Measurements from ENCODE around the gene TNRC6A.
"Not testable (repeated sequence)": the region's sequence is repeated elsewhere in the genome, so short reads cannot be mapped to it uniquely, and the experiment has no call there.

TNRC6A gene

DNA sequence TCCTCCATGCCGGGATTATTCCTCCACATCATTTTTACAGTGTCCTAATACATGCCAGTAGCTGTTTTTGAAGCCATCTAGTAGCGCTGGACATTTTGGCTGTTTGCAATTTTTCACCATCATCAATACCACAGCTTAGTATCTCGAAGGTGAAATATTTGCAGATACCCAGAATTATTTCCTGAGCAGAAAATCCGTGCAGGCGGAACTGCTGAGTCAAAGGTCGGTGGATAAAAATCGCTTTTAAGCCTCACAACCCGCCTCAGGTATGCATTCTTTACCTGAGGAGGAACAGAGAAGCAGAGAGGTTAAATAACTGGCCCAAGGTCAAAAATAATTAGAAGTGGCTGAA is 584 bp upstream of the TNRC6A start:
- DNase-seq = no peak

DNA sequence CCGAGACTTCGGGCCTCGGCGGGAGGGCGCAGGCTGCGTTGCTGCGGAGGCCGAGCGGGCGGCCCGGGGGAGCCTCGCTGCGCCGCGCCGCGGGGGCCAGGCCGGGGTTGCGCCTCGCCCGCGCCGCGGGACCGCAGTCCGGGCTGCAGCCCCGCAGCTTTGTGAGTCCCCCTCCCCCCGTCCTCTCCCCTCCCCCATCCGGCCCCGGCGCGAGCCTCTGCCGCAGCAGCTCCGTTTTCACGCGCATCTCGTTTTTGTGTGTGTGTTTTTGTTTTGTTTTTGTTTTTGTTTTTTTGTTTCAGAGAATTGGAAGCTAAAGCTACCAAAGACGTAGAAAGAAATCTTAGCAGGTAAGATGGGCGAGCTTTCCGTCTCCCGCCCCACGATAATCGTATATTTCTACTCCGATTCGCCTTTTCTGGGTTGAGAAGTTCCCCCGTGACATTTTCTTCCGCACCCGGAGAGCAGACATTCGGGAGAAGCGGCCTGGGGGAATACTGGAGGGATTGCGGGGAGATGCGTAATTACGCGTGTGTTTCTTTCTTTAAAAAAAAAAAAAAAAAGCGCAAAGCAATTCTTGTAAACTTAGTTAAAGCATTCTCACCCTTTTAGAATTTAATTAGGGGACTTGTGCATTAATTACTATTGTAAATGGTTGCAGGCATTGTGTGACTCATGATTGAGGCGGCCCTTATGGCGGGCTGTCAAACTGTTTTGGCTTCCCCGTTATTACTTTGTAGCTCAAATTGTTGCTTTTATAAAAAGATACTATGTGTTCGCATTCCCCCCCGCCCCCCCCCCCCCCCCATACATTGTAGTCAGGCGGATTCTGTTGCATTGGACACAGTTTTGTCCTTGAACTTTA is 732 bp downstream of the TNRC6A start:
- DNase-seq = no peak

DNA sequence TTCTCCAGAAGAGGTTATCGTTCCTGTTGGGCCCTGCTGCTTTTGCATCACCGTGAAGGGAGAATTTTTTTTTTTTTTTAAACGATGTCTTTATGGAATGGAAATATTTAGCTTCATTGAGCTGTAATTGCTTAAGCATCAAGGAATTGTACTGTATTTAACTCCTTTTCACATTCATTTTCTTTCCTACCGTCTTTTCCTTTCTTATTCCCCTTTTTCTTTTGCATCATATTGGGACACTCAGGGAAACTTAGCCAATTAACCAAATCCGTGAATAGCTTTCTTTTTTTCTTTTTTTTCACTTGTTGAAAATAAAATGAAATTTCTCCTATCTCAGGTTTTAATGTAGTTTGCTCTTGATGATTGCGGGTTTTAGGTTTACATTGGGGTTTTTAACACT is 1.5 kb downstream of the TNRC6A start:
- no peak for DNase-seq

DNA sequence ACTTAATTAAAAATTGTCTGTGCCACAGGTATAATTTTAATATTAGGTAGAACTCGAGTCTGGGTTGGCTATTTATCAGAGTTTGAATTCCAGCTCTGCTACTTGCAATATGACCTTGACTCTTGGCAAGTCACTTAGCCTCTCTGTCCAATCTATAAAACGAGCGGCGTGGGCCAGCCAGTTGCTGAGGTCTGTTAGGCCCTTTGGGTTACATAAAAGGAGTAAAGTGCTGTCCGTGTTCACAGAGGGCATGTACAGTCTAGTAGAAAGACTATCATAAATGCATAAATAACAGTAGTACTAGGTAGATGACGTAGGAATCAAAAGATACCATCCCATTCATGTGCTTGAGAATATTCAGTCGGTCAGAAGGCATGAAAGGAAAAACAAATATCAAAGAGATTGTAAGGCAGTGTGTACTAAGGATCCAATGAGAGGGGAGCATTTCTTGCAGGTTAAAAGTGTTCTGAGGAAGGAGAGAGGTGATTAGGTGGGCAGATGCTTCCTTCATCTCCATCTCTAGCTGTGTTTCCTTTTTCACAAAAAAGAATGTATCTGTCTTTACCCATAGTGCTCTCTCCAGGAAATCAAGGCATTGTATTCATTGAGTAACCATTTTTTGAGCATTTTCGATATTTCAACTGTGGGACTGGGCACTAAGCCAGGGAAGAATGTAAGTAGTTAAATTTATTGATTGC is 2.4 kb downstream of the TNRC6A start:
- DNase-seq = no peak

DNA sequence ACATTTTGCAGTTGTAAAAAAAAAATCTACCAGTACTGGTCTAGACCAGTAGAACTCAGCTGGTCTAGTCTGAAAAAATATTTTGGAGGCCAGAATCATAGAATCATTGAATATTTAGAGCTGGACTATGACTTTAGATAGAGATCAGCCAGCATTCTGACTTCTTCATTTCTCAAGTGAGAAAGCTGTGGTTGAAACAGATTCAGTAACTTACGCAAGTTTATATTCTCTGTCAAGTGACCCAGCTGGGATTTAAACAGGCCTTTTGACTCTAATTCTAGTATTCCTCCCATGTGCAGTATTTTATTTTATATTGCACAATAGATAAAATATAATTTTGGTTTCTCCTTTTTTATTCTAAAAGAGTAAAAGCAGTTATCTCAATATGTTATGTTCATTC is 4.9 kb downstream of the TNRC6A start:
- no peak for DNase-seq

DNA sequence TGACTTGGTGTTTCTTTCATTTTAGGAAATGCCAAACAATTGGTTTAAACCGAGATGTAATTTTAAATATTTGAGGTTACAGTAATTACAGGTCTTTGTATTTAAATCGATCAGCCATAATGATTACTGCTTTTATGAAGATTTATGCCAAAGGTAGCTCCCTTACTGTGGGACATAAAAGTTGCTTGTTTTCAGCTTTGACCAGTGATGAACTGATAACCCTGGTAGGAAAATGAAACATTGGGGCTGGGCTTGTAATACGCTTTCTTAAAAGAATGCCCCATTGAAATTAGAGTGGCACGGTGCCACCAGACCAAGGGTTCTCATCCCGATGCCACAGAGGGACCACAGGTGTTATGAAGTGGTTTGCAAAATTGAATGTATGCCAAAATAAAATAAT is 7.3 kb downstream of the TNRC6A start:
- DNase-seq = no peak

DNA sequence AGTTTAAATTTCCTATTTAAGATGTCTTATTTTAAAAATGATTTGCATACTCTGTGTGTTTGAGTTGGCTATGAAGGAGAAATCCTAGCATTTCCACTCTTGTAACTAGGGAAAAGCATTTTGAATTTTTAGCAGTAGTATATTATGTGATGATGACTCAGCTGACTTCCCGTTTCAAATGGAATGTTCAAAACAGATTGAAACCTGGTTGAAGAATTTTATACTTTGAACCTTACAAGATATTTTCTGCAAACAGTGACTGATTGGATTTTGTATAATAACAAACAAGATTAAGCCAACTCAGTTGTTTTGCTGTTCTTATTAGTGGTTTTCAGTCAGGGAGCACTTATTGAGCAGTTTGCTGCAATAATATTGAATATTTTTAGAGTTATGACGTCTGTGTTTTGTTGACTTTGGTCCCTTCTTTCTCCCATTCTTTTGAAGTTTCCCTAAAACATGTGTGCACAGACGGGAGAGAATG is 8.0 kb downstream of the TNRC6A start:
- no peak for DNase-seq

DNA sequence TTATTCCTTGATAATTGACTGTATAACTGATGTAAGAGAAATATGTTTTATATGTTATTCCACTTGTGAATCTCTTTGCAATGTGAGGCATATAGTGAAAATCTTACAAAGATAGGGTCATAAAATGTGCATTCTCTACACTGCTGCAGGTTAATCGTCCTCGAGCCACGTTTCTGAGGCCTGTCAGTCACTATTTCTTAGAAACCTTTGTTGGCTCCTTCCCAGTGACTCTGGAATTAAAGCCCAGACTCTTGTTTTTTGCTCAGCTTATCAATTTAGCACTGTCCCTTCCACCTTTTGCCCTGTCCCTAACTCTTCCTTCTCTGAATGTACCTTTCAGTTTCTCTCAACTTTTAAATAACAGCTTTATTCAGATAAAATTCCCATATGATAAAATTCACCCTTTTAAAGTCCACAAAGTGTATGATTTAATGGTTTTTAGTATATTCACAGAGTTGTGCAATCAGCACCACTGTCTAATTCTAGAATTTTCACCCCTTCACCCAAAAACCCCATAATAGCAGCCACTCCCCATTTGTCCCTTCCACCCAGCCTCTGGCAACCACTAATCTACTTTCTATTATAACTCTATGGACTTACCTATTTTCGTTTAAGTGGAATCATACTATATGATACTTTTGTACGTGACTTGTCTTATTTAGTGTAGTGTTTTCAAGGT is 8.6 kb downstream of the TNRC6A start:
- no peak for DNase-seq

DNA sequence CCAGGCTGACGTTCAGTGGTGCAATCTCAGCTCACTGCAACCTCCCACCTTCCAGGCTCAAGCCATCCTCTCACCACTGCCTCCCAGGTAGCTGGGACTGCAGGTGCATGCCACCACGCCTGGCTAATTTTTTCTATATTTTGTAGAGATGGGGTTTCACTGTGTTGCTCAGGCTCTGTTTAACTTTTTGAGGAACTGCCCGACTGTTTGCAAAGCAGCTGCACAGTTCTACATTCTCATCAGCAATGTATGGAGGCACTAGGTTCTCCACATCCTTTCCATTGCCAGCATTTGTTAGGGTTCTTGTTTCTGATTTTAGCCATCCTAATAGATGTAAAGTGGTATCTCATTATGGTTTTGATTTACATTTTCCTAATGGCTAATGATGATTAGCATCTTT is 9.4 kb downstream of the TNRC6A start:
- DNase-seq = no peak

DNA sequence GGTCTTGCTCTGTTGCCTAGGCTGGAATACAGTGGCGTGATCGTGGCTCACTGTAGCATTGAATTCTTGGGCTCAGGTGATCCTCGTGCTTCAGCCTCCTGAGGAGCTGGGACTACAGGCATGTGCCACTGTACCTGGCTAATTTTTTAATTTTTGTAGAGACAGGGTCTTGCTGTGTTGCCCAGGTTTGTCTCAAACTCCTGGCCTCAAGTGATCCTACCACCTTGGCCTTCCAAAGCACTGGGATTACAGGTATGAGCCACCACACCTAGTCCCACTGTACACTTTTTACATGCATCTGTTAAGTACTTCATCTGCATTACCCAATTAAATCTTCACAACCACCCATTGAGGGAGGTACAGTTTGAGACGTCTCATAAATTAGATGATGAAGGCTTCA is 12.4 kb downstream of the TNRC6A start:
- no peak for DNase-seq

DNA sequence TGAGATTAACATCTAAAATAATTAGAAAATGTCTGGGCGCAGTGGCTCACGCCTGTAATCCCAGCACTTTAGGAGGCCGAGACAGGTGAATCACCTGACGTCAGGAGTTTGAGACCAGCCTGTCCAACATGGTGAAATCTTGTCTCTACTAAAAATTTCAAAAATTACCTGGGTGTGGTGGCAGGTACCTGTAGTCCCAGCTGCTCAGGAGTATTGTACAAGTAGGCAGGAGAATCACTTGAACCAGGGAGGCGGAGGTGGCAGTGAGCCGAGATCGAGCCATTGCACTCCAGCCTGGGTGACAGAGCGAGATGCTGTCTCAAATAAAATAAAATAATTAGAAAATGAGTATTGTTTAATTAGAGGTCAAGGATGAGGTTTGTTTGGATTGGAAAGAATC is 13.2 kb downstream of the TNRC6A start:
- not testable (repeated sequence) for DNase-seq

DNA sequence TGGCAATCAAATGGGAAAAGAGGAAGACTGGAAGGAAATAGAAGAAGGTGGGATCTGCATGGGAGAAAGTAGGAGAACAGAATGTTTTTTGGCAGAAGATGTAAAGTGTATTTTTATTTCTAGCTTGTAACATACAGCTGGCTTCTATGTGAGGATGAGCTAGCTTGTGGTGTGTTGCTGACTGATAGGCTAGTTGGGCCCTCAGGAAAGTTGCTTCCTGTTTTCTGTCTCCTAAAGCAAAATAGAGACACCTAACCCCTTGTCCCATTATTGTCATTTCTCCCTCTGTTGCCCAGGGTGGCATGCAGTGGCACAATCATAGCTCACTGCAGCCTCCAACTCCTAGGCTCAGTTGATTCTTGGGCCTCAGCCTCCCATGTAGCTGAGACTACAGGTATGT is 15.9 kb downstream of the TNRC6A start:
- no peak for DNase-seq

DNA sequence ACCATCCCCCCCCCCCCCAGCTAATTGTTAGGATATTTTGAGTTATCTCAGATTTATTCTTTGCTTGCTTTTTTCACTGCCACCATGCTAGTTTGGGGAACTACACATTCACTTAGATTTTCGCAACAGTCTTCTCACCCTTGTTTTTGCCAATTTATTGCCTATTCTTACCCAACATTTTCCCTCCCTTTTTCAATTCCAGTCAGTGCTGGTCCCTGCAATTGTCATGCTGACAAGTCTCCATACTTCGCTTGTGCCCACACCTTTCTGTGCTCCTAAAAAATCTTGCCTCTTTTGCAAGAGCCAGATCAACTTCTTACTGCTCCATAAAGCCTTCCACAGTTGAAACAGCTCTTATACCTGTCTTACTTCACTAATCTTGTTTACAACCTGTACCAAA is 16.3 kb downstream of the TNRC6A start:
- no peak for DNase-seq

DNA sequence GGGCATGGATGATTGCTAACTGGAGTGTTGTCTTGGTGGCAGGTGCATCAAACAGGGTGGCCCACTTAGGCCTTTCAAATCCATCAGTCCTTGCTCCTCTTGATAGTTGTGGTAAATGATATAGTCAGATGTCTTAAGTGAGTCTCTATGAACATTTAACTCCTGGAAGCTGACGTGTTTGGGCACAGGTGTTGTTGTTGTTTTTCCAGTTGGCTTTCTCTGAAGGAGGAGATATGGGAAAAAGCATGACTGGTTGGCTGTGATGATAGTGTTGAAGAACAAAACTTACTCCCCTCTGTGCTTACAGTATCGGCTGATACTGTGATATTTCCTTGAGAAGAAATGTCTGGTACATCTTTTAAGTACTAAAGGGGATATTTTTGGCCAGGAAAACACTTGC is 18.0 kb downstream of the TNRC6A start:
- DNase-seq = no peak

DNA sequence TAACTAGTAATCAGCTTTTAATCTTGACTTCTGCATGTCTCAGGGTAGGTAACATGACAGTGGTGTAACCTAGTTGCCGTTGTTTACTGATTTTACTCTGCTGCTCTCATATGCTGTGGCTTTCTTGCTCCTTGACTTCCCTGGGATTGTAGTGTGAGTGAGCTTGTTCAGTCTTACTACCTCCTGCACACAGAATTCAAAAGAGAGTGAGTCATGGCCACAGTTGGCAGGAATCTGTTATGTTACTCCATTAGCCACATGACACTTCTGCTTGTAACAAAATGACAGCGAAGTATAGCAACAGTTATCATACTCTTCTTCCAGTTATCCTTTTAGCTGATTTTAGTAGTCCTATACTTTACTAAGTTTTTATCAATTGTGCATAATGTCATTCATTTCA is 18.8 kb downstream of the TNRC6A start:
- no peak for DNase-seq

DNA sequence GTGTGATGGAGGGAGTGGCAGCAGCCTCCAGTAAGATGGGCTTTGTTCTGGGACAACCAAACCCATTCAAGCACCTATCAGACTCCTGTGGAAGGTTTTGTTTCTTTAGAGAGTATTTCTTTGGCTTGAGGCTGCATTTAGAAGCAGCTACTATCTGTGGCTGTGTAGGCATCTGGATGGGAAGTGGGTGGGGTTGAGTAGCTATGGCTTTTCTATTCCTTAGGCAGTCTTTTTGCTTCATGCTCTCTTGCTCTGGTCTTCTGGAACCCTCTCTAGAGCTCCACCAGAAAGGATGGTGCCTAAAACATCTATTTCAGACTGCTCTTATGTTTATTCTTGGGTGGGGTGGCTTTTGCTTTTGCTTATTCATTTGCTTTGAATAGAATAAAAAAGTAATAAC is 19.9 kb downstream of the TNRC6A start:
- no peak for DNase-seq

DNA sequence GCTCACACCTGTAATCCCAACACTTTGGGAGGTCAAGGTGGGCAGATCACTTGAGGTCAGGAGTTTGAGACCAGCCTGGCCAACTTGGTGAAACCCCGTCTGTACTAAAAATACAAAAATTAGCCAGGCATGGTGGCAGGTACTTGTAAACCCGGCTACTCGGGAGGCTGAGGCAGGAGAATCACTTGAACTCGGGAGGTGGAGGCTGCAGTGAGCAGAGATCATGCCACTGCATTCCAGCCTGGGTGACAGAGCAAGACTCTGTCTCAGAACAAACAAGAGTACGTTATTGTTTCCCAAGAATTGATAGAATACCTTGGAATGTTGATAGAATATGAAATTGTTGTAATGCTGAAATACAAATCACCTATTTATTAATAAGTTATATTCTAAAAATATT is 20.4 kb downstream of the TNRC6A start:
- not testable (repeated sequence) for DNase-seq

DNA sequence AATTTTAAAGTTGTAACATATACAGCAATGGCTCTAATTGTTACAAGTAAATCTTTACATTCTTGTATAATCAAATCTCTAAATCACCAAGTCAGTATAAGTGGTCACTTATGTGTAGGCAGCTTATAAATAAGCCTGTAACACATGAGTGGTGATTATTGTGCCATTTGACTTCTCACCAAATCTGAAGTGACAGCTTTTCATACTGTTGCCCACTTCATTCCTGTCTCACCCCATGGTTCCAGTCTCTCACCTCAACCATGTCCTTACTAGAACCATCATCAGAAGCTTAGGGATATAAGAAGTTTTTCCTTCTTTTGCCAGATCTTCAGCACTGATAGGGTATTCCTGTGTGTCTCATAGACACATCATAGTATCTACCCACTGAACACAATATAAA is 23.5 kb downstream of the TNRC6A start:
- no peak for DNase-seq

DNA sequence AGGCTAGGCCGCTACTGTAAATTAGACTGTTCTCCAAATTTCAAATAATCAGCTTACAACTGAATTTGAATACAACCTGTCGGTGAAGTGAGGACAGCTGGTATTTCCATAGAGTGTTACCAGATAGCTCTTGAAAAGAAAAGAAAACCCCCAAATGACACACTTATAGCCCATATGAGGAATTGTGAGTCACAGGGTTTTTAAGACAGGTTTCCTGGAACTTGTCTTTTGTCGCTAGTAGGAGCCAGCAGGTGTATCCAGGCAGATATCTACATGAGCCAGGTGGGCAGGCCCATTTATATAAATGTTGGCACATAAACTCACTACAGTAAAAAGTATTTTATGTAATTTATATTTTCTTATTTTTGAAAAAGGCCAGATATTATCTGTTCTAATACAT is 24.0 kb downstream of the TNRC6A start:
- DNase-seq = no peak

DNA sequence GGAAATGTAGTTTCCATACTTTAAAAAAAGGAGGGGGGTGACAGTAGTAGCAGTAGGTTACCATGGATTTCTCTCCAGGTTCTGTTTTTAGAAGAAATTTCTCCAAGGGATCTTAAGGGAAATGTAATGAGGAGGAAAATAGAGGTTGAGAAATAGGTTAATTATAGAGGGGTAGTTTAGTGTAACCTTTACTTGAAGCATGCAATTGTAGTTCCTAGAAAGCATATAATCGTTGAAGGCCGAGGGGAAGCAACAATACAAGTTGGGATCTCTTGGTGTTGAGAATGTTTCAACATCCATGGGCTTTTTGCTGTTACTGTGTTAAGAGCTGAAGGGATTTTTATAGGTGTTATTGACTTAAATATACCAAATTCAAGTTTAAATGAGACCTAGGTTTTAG is 25.1 kb downstream of the TNRC6A start:
- no peak for DNase-seq

DNA sequence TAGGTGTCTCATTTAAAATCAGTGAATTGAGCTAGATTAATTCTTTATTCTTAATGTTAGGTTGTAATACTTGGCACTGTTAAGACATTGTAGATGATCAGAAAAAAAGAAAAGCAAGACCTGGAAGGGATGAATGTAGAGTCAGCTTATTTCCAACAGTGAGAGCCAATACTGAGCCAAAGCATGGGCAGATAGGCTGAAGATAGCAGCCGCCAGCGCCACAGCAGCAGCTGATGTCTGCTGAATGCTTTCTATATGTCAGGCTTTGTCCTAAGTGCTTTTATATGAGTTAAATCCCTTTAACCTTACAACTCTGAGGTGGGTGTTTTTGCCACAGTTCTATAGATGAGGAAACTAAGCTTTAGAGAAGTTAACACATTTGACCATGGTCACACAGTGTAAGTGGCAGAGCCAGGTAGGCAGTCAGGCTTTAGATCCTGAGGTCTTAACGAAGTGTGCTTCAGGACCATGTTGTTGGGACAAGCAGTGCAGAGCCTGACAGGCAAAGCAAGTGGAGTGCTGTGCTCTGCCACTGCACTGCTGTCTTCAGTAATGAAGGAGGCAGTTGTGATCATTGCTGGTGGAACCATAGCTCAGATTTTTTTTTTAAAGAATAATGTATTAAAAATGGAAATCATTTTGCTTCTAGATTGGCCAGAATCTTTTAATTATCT is 25.9 kb downstream of the TNRC6A start:
- DNase-seq = no peak

DNA sequence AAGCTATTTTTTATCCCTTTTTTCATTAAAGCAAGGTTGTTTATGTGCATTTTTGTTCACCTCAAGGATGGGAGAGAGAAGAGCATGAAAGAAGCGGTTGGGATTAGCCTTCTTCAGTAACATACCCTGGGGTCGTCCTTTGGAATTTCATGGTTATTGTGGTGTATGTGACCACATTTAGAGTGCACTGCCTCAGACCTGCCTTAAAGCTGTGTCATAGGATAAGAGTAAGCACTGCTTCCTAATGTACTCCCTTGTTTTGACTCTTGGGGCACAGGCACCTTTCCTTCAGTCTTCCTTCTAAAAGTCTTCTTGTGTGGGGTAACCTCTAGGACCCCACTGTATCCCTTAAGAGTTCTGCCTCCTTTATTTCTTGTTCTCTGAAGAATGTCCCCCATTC is 28.9 kb downstream of the TNRC6A start:
- DNase-seq = no peak

DNA sequence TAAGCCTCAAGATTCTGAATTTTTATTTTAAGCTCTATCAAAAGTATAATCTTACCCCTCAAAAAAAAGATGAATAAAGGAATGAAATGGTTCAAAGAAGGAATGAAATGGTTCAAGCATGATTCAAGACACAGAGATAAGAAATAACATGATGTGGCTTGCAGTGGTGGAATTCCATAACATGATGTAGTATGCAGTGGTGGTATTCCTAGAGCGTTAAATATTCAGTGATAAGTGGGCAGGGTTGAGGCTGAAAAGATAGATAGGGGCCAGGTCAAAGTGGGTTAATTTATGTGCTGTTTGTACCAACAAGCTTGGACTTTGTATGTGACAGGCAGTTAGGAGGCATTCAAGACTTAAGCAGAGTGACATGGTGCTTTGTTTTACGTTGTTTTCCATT is 29.6 kb downstream of the TNRC6A start:
- no peak for DNase-seq

All from cerebellar nuclear complex (tissue), 1 donor.